AG04450 (cell line): Measurements from ENCODE around the gene TMEM185A. TPM values are rescaled to one million over a fixed set of nuclear protein-coding genes. Genes with fewer than 3 reads are reported as not detected.
"Not testable (repeated sequence)": the region's sequence is repeated elsewhere in the genome, so short reads cannot be mapped to it uniquely, and the experiment has no call there.

Source experiments
- CTCF ChIA-PET: fragments of 300-600, 350-600 bp; formaldehyde crosslinking; extraction: SDS; loops from one replicate; lab custom pipeline; 2022; ENCODE audit warnings: antibody characterized with exemption, inconsistent platforms; lab: Charles Lee
- POLR2A ChIA-PET: fragments of 350-600 bp; formaldehyde crosslinking; extraction: SDS; loops from one replicate; lab custom pipeline; 2021; ENCODE audit warnings: antibody characterized with exemption, inconsistent platforms; lab: Yijun Ruan, JAX
- DNase-seq: peaks from one replicate; pipeline ENCODE4 v3.0.0-alpha.2; 2011; ENCODE audit warnings: low read depth, low spot score
- H3K27ac ChIP-seq: one replicate; pipeline ENCODE4 v1.5.1; 2012; ENCODE audit warnings: low read depth, low read length, control low read depth
- H3K27me3 ChIP-seq: one replicate; pipeline ENCODE4 v1.6.0; 2012; ENCODE audit warnings: low read length; ENCODE audit not compliant: control insufficient read depth, insufficient read depth
- H3K4me3 ChIP-seq: 2 replicates; pipeline ENCODE4 v1.5.1; 2011; ENCODE audit warnings: mild to moderate bottlenecking, low read depth, low read length, control low read depth
- H3K9me3 ChIP-seq: 2 replicates; pipeline ENCODE4 v1.5.1; 2012; ENCODE audit warnings: low read length; ENCODE audit not compliant: control insufficient read depth, insufficient read depth
- CTCF ChIP-seq: IDR thresholded peaks from 2 replicates; pipeline ENCODE4 v1.5.1; 2011; ENCODE audit warnings: low read depth, low read length, control low read depth, inconsistent platforms
- polyA plus RNA-seq: library from polyadenylated mRNA; depleted of rRNA; stranded (reverse); fragments of >200 nt; gene quantifications from 2 replicates; pipeline ENCODE4 v1.2.3, GENCODE V29; 2011

Gene TMEM185A
- polyA plus RNA-seq, 1 experiment = 21.4 TPM

DNA sequence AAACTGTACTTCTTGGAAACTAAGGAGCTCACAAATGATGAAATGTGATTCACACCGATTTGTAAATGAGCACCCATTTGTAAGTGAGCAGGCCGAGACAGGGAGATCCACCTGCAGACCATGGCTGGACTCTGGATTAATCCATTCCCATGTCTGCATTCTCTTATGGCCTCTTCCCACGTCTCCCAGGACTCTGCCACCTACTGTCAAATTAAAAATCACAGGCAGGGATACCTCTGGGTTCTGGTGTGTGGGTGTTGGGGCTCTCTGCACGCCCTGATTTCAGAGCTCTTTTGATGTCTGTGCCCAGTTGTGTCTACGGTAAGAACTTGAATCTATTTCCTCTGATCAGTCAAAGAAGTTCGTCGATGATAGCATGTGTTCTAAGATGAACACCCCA is 40.6 kb downstream of the TMEM185A start:
- DNase-seq, H3K27ac ChIP-seq, H3K4me3 ChIP-seq, CTCF ChIA-PET, H3K9me3 ChIP-seq, H3K27me3 ChIP-seq, POLR2A ChIA-PET: not testable (repeated sequence)

GRCh38 chrX:149587359-149587758 is 44.2 kb downstream of the TMEM185A start, which contains the start of gene MAGEA9B:
MAGEA9B (minus strand) TSS chrX:149587459; CDS start chrX:149583179, 4,280 bp downstream.
- CTCF ChIA-PET, H3K9me3 ChIP-seq, H3K4me3 ChIP-seq, H3K27ac ChIP-seq, POLR2A ChIA-PET, H3K27me3 ChIP-seq, DNase-seq: not testable (repeated sequence)

- CTCF ChIA-PET, H3K4me3 ChIP-seq: not testable (repeated sequence)
These were observed 46.0 kb downstream of the TMEM185A start for GRCh38 chrX:149585631-149586030.

DNA sequence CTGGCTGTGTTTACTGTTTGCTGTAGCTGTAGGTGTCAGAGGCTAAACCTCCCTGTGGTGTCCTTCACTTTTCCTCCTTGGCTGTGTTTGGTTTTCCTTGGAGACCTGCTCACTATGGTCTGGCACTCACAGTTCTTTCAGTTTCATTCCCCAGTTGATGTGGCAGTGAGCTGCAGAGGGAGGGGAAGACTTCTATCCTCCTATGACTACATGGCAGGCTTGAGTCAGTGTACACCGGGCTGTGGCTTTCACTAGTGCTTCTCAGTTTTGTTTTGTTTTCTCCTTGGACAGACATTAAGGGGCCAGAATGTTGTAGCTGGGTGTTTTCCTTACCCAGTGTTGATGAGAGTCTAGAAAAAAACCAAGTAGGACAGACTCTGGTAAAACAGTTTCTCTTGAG is 58.1 kb downstream of the TMEM185A start:
- H3K9me3 ChIP-seq, DNase-seq, H3K27me3 ChIP-seq, POLR2A ChIA-PET, H3K4me3 ChIP-seq, CTCF ChIA-PET, H3K27ac ChIP-seq: not testable (repeated sequence)

More at GRCh38 chrX:149585631-149586030, 46.0 kb downstream of the TMEM185A start:
- H3K27ac ChIP-seq, POLR2A ChIA-PET, DNase-seq, H3K9me3 ChIP-seq, H3K27me3 ChIP-seq: not testable (repeated sequence)

- ChIA-PET CTCF (no interaction called here), POLR2A (no interaction called here)
- no peak overlapping the region for H3K4me3 ChIP-seq
- DNase-seq = no peak
- no peak overlapping the region for H3K27ac ChIP-seq
- no peaks in the 10 kb centered on the region for H3K27me3 ChIP-seq
- no peaks in the 10 kb centered on the region for H3K9me3 ChIP-seq
- TF ChIP-seq CTCF = no peak
These were observed 58.8 kb downstream of the TMEM185A start for GRCh38 chrX:149572743-149573142.

DNA sequence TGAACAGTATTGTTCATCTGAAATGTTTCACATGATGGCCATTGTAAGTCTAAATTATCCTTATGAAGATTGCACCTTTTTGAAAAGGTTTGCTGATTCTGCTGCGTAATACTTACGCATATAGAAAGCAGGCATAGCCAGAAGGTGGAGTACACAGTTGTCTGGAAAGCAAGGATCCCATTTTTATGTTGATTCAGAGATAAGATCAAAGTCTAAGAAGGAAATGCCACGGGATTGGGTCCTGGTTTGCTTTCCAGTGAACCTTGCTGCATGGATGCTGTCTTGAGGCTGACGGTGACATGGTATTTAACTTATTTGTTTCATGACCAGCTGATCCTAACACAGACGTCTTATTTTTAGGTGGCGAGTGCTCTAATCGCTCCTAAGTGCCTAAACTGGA is 59.8 kb downstream of the TMEM185A start:
- H3K27ac ChIP-seq = no peak overlapping the region
- H3K27me3 ChIP-seq = no peaks in the 10 kb centered on the region
- DNase-seq = no peak
- TF ChIP-seq CTCF = no peak
- POLR2A ChIA-PET = no interaction called here
- no peak overlapping the region for H3K4me3 ChIP-seq
- CTCF ChIA-PET = no interaction called here
- H3K9me3 ChIP-seq = no peaks in the 10 kb centered on the region

DNA sequence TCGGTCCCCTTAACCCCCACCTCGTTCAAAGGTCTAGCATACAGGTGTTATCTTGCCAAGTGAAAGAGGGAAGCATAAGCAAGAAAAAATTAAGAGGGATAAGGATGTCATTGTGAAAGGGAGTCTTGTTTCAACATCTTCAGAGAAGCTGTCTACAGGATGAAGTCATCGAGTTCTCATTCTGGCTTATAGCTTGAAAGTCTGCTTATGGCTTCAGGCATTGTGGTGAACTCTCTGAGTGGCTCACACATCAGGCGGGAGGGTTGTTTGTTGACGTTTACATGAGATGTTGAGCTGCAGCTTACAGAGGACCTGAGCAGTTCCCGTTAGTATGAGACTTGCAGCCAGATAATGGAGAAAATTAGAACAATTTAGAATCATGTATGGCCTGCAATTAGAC is 60.9 kb downstream of the TMEM185A start:
- no peaks in the 10 kb centered on the region for H3K27me3 ChIP-seq
- no peak for TF ChIP-seq CTCF
- H3K4me3 ChIP-seq = no peak overlapping the region
- POLR2A ChIA-PET = interaction anchor here (0.8 kb wide), 1 partner anchor 30 kb away, joined by 4 read pairs; the partner anchor contains the start of gene EOLA1
- CTCF ChIA-PET = no interaction called here
- peak; percentile 37 for DNase-seq
- H3K9me3 ChIP-seq = no peaks in the 10 kb centered on the region
- H3K27ac ChIP-seq = no peak overlapping the region
